Trophoblast cell (in vitro differentiated cells and primary cell): ENCODE measurements around the gene KIF18B.

ENCODE experiments used
- DNase-seq, 2 donors: peaks; one replicate each; pipeline ENCODE4 v3.0.0-alpha.2; 2016
- H2AFZ ChIP-seq: 2 replicates; pipeline ENCODE4 v1.6.1; 2013; ENCODE audit warnings: low read length, moderate library complexity, mild to moderate bottlenecking; ENCODE audit not compliant: insufficient read depth, poor library complexity
- H2AK5ac ChIP-seq: 2 replicates; pipeline ENCODE4 v1.6.1; 2013; ENCODE audit warnings: mild to moderate bottlenecking, low read length
- H2BK120ac ChIP-seq: 2 replicates; pipeline ENCODE4 v1.6.1; 2013; ENCODE audit warnings: low read length, mild to moderate bottlenecking, moderate library complexity; ENCODE audit not compliant: insufficient read depth, poor library complexity
- H2BK12ac ChIP-seq: 2 replicates; pipeline ENCODE4 v1.6.1; 2013; ENCODE audit warnings: mild to moderate bottlenecking, low read length, moderate library complexity
- H2BK5ac ChIP-seq: 2 replicates; pipeline ENCODE4 v1.6.1; 2013; ENCODE audit warnings: low read length, low read depth, moderate library complexity, mild to moderate bottlenecking; ENCODE audit not compliant: poor library complexity
- H3K14ac ChIP-seq: 2 replicates; pipeline ENCODE4 v1.6.1; 2013; ENCODE audit warnings: mild to moderate bottlenecking, low read length
- H3K18ac ChIP-seq: 2 replicates; pipeline ENCODE4 v1.6.1; 2013; ENCODE audit warnings: mild to moderate bottlenecking, low read length
- H3K23ac ChIP-seq: 2 replicates; pipeline ENCODE4 v1.6.1; 2013; ENCODE audit warnings: low read length
- H3K27ac ChIP-seq: 2 replicates; pipeline ENCODE4 v1.5.1; 2013; ENCODE audit warnings: low read depth, mild to moderate bottlenecking, inconsistent platforms, low read length, moderate library complexity
- H3K27me3 ChIP-seq: 2 replicates; pipeline ENCODE4 v1.6.1; 2013; ENCODE audit warnings: inconsistent platforms, mild to moderate bottlenecking, low read length, moderate library complexity; ENCODE audit not compliant: insufficient read depth
- H3K36me3 ChIP-seq, 2 experiments: 1 replicate in 1 of 2; 2 replicates in 1 of 2; pipeline ENCODE4 v1.6.1; 2013; ENCODE audit warnings: low read length in 2 of 2, mild to moderate bottlenecking in 2 of 2, moderate library complexity in 1 of 2; ENCODE audit not compliant: insufficient read depth in 2 of 2, control insufficient read depth in 1 of 2
- H3K4ac ChIP-seq: 2 replicates; pipeline ENCODE4 v1.6.1; 2013; ENCODE audit warnings: low read depth, mild to moderate bottlenecking, low read length, moderate library complexity
- H3K4me1 ChIP-seq, 2 experiments: 1 replicate in 1 of 2; 2 replicates in 1 of 2; pipeline ENCODE4 v1.6.1; 2013; ENCODE audit warnings: low read length in 2 of 2, mild to moderate bottlenecking in 2 of 2, moderate library complexity in 1 of 2; ENCODE audit not compliant: insufficient read depth in 2 of 2, control insufficient read depth in 1 of 2
- H3K4me2 ChIP-seq: 2 replicates; pipeline ENCODE4 v1.6.1; 2013; ENCODE audit warnings: inconsistent platforms, mild to moderate bottlenecking, low read length, moderate library complexity
- H3K4me3 ChIP-seq: 2 replicates; pipeline ENCODE4 v1.5.1; 2013; ENCODE audit warnings: mild to moderate bottlenecking, low read depth, low read length, inconsistent platforms
- H3K79me1 ChIP-seq: one replicate; pipeline ENCODE4 v1.6.1; 2013; ENCODE audit warnings: low read length
- H3K79me2 ChIP-seq: 2 replicates; pipeline ENCODE4 v1.6.1; 2013; ENCODE audit warnings: low read length, mild to moderate bottlenecking; ENCODE audit not compliant: control insufficient read depth, insufficient read depth, poor library complexity
- H3K9ac ChIP-seq: 2 replicates; pipeline ENCODE4 v1.6.1; 2013; ENCODE audit warnings: mild to moderate bottlenecking, low read length
- H3K9me3 ChIP-seq: 2 replicates; pipeline ENCODE4 v1.6.1; 2013; ENCODE audit warnings: low read depth, mild to moderate bottlenecking, control low read depth, inconsistent platforms, low read length; ENCODE audit not compliant: insufficient read depth
- H4K12ac ChIP-seq: 2 replicates; pipeline ENCODE4 v1.6.1; 2013; ENCODE audit warnings: low read depth, mild to moderate bottlenecking, low read length, moderate library complexity
- H4K8ac ChIP-seq: 2 replicates; pipeline ENCODE4 v1.6.1; 2013; ENCODE audit warnings: low read depth, mild to moderate bottlenecking, low read length, moderate library complexity
- H4K91ac ChIP-seq: one replicate; pipeline ENCODE4 v1.6.1; 2013; ENCODE audit warnings: low read depth, mild to moderate bottlenecking, low read length, moderate library complexity
- WGBS: extraction: QIAGEN DNeasy Blood & Tissue Kit; methylation state at CpG from one replicate; pipeline ENCODE4 v1.1.7; 2013; ENCODE audit warnings: missing lambda C conversion rate; ENCODE audit not compliant: insufficient read length, insufficient coverage; ENCODE audit errors: extremely low coverage; 5-methylcytosine and 5-hydroxymethylcytosine counted together

KIF18B gene

GRCh38 chr17:44967907-44968224, 20.3 kb upstream of the KIF18B start:
- H3K23ac ChIP-seq, result no peak overlapping the region

GRCh38 chr17:44967026-44967906, 19.7 kb upstream of the KIF18B start:
- H2BK5ac ChIP-seq, result no peak overlapping the region
- H4K91ac ChIP-seq, result no peak overlapping the region
- H3K4me2 ChIP-seq, result peak overlapping the region; percentile 55
- H2AFZ ChIP-seq, result no peak overlapping the region
- no peak for DNase-seq
- no CpG with 5 or more reads among the region's 76 CpGs for WGBS
- H3K9me3 ChIP-seq, result peaks cover 10% of the 10 kb centered on the region
- H2BK12ac ChIP-seq, result no peak overlapping the region
- no peak overlapping the region for H3K4me3 ChIP-seq
- H3K18ac ChIP-seq, result no peak overlapping the region
- H3K79me2 ChIP-seq, result no peaks in the 10 kb centered on the region
- no peak overlapping the region for H4K12ac ChIP-seq
- H3K23ac ChIP-seq, result no peak overlapping the region
- H3K79me1 ChIP-seq, result no peaks in the 10 kb centered on the region
- no peak overlapping the region for H3K27ac ChIP-seq
- H2BK120ac ChIP-seq, result no peak overlapping the region
- no peak overlapping the region for H2AK5ac ChIP-seq
- H3K14ac ChIP-seq, result no peak overlapping the region
- H3K4ac ChIP-seq, result no peak overlapping the region
- peaks cover 69% of the 10 kb centered on the region for H3K27me3 ChIP-seq
- peaks cover 10 to 18% of the 10 kb centered on the region in 2 experiments for H3K4me1 ChIP-seq
- H3K9ac ChIP-seq, result no peak overlapping the region
- no peaks in the 10 kb centered on the region for H3K36me3 ChIP-seq
- H4K8ac ChIP-seq, result no peak overlapping the region

More at GRCh38 chr17:44967907-44968224, 20.3 kb upstream of the KIF18B start:
- H3K9ac ChIP-seq, result no peak overlapping the region
- H2BK5ac ChIP-seq, result no peak overlapping the region
- peak overlapping the region; percentile 55 for H3K4me2 ChIP-seq
- H3K79me2 ChIP-seq, result no peaks in the 10 kb centered on the region
- no peak overlapping the region for H4K8ac ChIP-seq
- H3K36me3 ChIP-seq, result no peaks in the 10 kb centered on the region
- no peak overlapping the region for H3K18ac ChIP-seq
- WGBS, result no CpG with 5 or more reads among the region's 47 CpGs
- H2BK120ac ChIP-seq, result no peak overlapping the region
- no peak overlapping the region for H2BK12ac ChIP-seq
- H2AK5ac ChIP-seq, result no peak overlapping the region
- H3K27me3 ChIP-seq, result peaks cover 69% of the 10 kb centered on the region
- H4K91ac ChIP-seq, result no peak overlapping the region
- no peak overlapping the region for H3K27ac ChIP-seq
- H2AFZ ChIP-seq, result no peak overlapping the region
- no peak overlapping the region for H3K4ac ChIP-seq
- no peak overlapping the region for H4K12ac ChIP-seq
- no peak overlapping the region for H3K14ac ChIP-seq
- no peak for DNase-seq
- H3K4me1 ChIP-seq, result peaks cover 10 to 18% of the 10 kb centered on the region in 2 experiments
- no peaks in the 10 kb centered on the region for H3K79me1 ChIP-seq
- peaks cover 10% of the 10 kb centered on the region for H3K9me3 ChIP-seq
- H3K4me3 ChIP-seq, result no peak overlapping the region

GRCh38 chr17:44966348-44967025, 18.9 kb upstream of the KIF18B start:
- no peak overlapping the region for H3K23ac ChIP-seq
- H3K4me1 ChIP-seq, result peaks cover 10 to 18% of the 10 kb centered on the region in 2 experiments
- no peak overlapping the region for H2AFZ ChIP-seq
- no peaks in the 10 kb centered on the region for H3K79me2 ChIP-seq
- peak overlapping the region; percentile 6 for H3K4me2 ChIP-seq
- no peak overlapping the region for H4K91ac ChIP-seq
- H2AK5ac ChIP-seq, result no peak overlapping the region
- no peak overlapping the region for H3K18ac ChIP-seq
- no peaks in the 10 kb centered on the region for H3K36me3 ChIP-seq
- peaks cover 62% of the 10 kb centered on the region for H3K27me3 ChIP-seq
- no peak overlapping the region for H2BK12ac ChIP-seq
- no peak overlapping the region for H3K27ac ChIP-seq
- no peak overlapping the region for H3K9ac ChIP-seq
- WGBS, result no CpG with 5 or more reads among the region's 21 CpGs
- H2BK120ac ChIP-seq, result no peak overlapping the region
- H3K79me1 ChIP-seq, result no peaks in the 10 kb centered on the region
- peaks cover 10% of the 10 kb centered on the region for H3K9me3 ChIP-seq
- no peak overlapping the region for H4K12ac ChIP-seq
- H4K8ac ChIP-seq, result no peak overlapping the region
- H2BK5ac ChIP-seq, result no peak overlapping the region
- H3K4ac ChIP-seq, result no peak overlapping the region
- no peak for DNase-seq
- no peak overlapping the region for H3K4me3 ChIP-seq
- H3K14ac ChIP-seq, result no peak overlapping the region

- Histone ChIP-seq H3K27ac (no peak overlapping the region), H3K23ac (no peak overlapping the region), H3K79me2 (no peaks in the 10 kb centered on the region), H3K79me1 (no peaks in the 10 kb centered on the region), H3K27me3 (peaks cover 54% of the 10 kb centered on the region), H3K9ac (no peak overlapping the region), H2AK5ac (no peak overlapping the region), H3K18ac (no peak overlapping the region), H3K14ac (no peak overlapping the region), H2BK5ac (no peak overlapping the region), H2BK120ac (no peak overlapping the region), H3K4me2 (no peak overlapping the region), H3K4ac (no peak overlapping the region), H4K12ac (no peak overlapping the region), H2AFZ (no peak overlapping the region), H3K36me3 (no peaks in the 10 kb centered on the region), H3K9me3 (peaks cover 10% of the 10 kb centered on the region), H3K4me3 (no peak overlapping the region), H3K4me1 (peaks cover 10 to 18% of the 10 kb centered on the region in 2 experiments), H4K91ac (no peak overlapping the region), H2BK12ac (no peak overlapping the region), H4K8ac (no peak overlapping the region)
- DNase-seq, result no peak
- no CpG with 5 or more reads among the region's 5 CpGs for WGBS
These were observed 18.1 kb upstream of the KIF18B start for GRCh38 chr17:44965481-44966234.
